GM23338 (cell line): ENCODE data around the gene SYNPO2. TPM values are rescaled to one million over a fixed set of nuclear protein-coding genes. Genes with fewer than 3 reads are reported as not detected.

Source experiments
- ATAC-seq: fragments of 200-7000 bp; cut with Tn5 transposase; 3 replicates; pipeline ENCODE4 v1.9.1; 2020
- DNase-seq: peaks from one replicate; pipeline ENCODE4 v3.0.0-alpha.2; 2015; ENCODE audit warnings: low spot score
- H2AFZ ChIP-seq: fragments of 200-600 bp; sonication (generic); 2 replicates; pipeline ENCODE4 v1.8.0; 2016; ENCODE audit warnings: antibody characterized with exemption, mild to moderate bottlenecking, moderate library complexity
- H3F3A ChIP-seq: fragments of 200-600 bp; sonication (generic); replicated peaks from 2 replicates; pipeline ENCODE4 v1.8.0; 2017; ENCODE audit warnings: antibody characterized with exemption, mixed run types, low read depth
- H3K27ac ChIP-seq: fragments of 200-600 bp; sonication (generic); 2 replicates; pipeline ENCODE4 v1.6.1; 2016; ENCODE audit warnings: low read depth
- H3K27me3 ChIP-seq: fragments of 200-600 bp; sonication (generic); 2 replicates; pipeline ENCODE4 v1.8.0; 2016; ENCODE audit warnings: mild to moderate bottlenecking, mixed run types, moderate library complexity; ENCODE audit not compliant: insufficient read depth
- H3K36me3 ChIP-seq: fragments of 200-600 bp; sonication (generic); 2 replicates; pipeline ENCODE4 v1.8.0; 2016; ENCODE audit warnings: mild to moderate bottlenecking; ENCODE audit not compliant: insufficient read depth
- H3K4me1 ChIP-seq: fragments of 200-600 bp; sonication (generic); 2 replicates; pipeline ENCODE4 v1.8.0; 2016; ENCODE audit warnings: mild to moderate bottlenecking, moderate library complexity; ENCODE audit not compliant: insufficient read depth
- H3K4me2 ChIP-seq: fragments of 200-600 bp; sonication (generic); 2 replicates; pipeline ENCODE4 v1.7.1; 2017; ENCODE audit warnings: mixed run types
- H3K4me3 ChIP-seq: fragments of 200-600 bp; sonication (generic); 2 replicates; pipeline ENCODE4 v1.6.1; 2016; ENCODE audit warnings: mixed run types
- H3K79me2 ChIP-seq: fragments of 200-600 bp; sonication (generic); replicated peaks from 2 replicates; pipeline ENCODE4 v1.8.0; 2017; ENCODE audit warnings: mild to moderate bottlenecking; ENCODE audit not compliant: insufficient read depth
- H3K9me2 ChIP-seq: fragments of 200-600 bp; sonication (generic); 2 replicates; pipeline ENCODE4 v1.8.0; 2017; ENCODE audit not compliant: insufficient read depth
- H4K20me1 ChIP-seq: fragments of 200-600 bp; sonication (generic); replicated peaks from 2 replicates; pipeline ENCODE4 v1.8.0; 2017; ENCODE audit warnings: mild to moderate bottlenecking; ENCODE audit not compliant: insufficient read depth
- H3K27ac Mint-ChIP-seq: 2 replicates; pipeline ENCODE4 v1.8.0; 2020; ENCODE audit warnings: inconsistent platforms, mild to moderate bottlenecking, moderate library complexity, mixed read lengths
- H3K27me3 Mint-ChIP-seq: 3 replicates; pipeline ENCODE4 v1.8.0; 2022; ENCODE audit warnings: low read depth, mild to moderate bottlenecking, moderate library complexity, mixed read lengths, inconsistent platforms; ENCODE audit not compliant: insufficient read depth, poor library complexity
- H3K36me3 Mint-ChIP-seq: 3 replicates; pipeline ENCODE4 v1.8.0; 2021; ENCODE audit warnings: low read depth, mild to moderate bottlenecking, inconsistent platforms, moderate library complexity, mixed read lengths
- H3K4me1 Mint-ChIP-seq: 3 replicates; pipeline ENCODE4 v1.8.0; 2020; ENCODE audit warnings: mild to moderate bottlenecking, inconsistent platforms, mixed read lengths
- H3K4me3 Mint-ChIP-seq: 3 replicates; pipeline ENCODE4 v1.8.0; 2021; ENCODE audit warnings: moderate library complexity, mild to moderate bottlenecking, inconsistent platforms, mixed read lengths
- H3K9me3 Mint-ChIP-seq: 3 replicates; pipeline ENCODE4 v1.8.0; 2020; ENCODE audit warnings: moderate library complexity, mild to moderate bottlenecking, inconsistent platforms, mixed read lengths
- CREB1 ChIP-seq: fragments of 250-450 bp; sonication (Bioruptor Pico); IDR thresholded peaks from 2 replicates; pipeline ENCODE4 v1.5.0; 2020; ENCODE audit warnings: low read depth, mild to moderate bottlenecking, moderate library complexity
- EZH2 ChIP-seq: fragments of 200-600 bp; sonication (generic); IDR thresholded peaks from one replicate; pipeline ENCODE4 v1.8.0; 2017; ENCODE audit warnings: antibody characterized with exemption, mild to moderate bottlenecking, low read depth; ENCODE audit not compliant: unreplicated experiment
- EZH2phosphoT487 ChIP-seq: fragments of 200-600 bp; sonication (generic); IDR thresholded peaks from one replicate; pipeline ENCODE4 v1.8.1; 2018; ENCODE audit warnings: antibody characterized with exemption; ENCODE audit not compliant: unreplicated experiment
- NANOG ChIP-seq: IDR thresholded peaks from 2 replicates; pipeline ENCODE4 v1.6.1; 2016; ENCODE audit warnings: antibody characterized with exemption, borderline replicate concordance
- POLR2AphosphoS5 ChIP-seq: IDR thresholded peaks from 2 replicates; pipeline ENCODE4 v1.6.1; 2016; ENCODE audit warnings: antibody characterized with exemption, low read depth
- STAT1 ChIP-seq: IDR thresholded peaks from one replicate; pipeline ENCODE4 v1.6.1; 2016; ENCODE audit warnings: antibody characterized with exemption; ENCODE audit not compliant: unreplicated experiment
- ZNF114 ChIP-seq: fragments of 250-450 bp; sonication (Bioruptor Pico); IDR thresholded peaks from 2 replicates; pipeline ENCODE4 v1.5.0; 2020; ENCODE audit warnings: mild to moderate bottlenecking, moderate library complexity
- ZNF331 ChIP-seq: fragments of 250-450 bp; sonication (Bioruptor Pico); IDR thresholded peaks from 2 replicates; pipeline ENCODE4 v1.5.0; 2020; ENCODE audit warnings: low read depth, mild to moderate bottlenecking, moderate library complexity
- polyA plus RNA-seq: library from polyadenylated mRNA; unstranded; fragments of >200 nt; fragmentation: Nextera tagmentation; extraction: Ambion mirVana; gene quantifications from 2 replicates; pipeline ENCODE4 v1.2.1, GENCODE V29; 2016
- total RNA-seq: library from RNA; depleted of rRNA; stranded (reverse); fragments of >200 nt; shearing (Covaris generic); gene quantifications from 2 replicates; pipeline ENCODE4 v1.2.3, GENCODE V29; 2014
- TF ChIP-seq, protein P1 (sequence below): IDR thresholded peaks from 2 replicates; pipeline ENCODE4 v1.6.1; 2016; ENCODE audit warnings: antibody characterized with exemption
- TF ChIP-seq, protein P2 (sequence below): fragments of 250-450 bp; sonication (Bioruptor Pico); IDR thresholded peaks from 2 replicates; pipeline ENCODE4 v1.5.0; 2020; ENCODE audit warnings: mild to moderate bottlenecking, moderate library complexity
- TF ChIP-seq, protein P3 (sequence below), 2 experiments: fragments of 200-600 bp in 1 of 2; sonication (generic) in 1 of 2; conservative IDR thresholded peaks; 2 replicates each; pipeline versions ENCODE4 v1.5.1 to v1.6.1; 2016 to 2017; ENCODE audit warnings: antibody characterized with exemption in 2 of 2, low read depth in 2 of 2, mild to moderate bottlenecking in 2 of 2, moderate library complexity in 1 of 2
- TF ChIP-seq, protein P4 (sequence below): IDR thresholded peaks from one replicate; pipeline ENCODE4 v1.6.1; 2018; ENCODE audit warnings: antibody characterized with exemption; ENCODE audit not compliant: unreplicated experiment

The SYNPO2 gene
- total and polyA plus RNA-seq, 2 experiments from 2014 or later = 2.1 to 3.4 TPM

DNA sequence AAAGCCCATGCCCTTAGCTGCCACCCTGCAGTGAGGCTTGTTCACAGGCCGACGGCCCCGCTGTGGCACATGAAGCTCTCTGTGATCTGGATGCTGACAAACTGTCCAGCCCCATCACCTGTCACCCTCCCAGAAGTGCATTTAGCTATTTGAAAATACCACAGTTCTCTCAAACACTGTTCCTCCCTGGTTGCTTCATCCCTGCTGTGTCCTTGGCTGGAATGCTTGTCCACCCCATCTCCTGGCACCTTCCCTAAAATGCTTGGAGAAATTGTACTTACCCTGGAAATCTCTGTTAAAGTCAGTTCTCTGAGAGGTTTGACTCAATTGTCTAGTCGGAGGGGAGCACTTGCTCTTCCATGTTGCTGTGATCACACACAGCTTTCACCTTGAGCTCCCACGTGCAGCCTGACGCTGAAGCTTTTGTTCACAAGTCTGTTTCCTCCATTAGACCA lies 10.1 kb downstream of the SYNPO2 start (continued):
- TF ChIP-seq, protein P1, sequence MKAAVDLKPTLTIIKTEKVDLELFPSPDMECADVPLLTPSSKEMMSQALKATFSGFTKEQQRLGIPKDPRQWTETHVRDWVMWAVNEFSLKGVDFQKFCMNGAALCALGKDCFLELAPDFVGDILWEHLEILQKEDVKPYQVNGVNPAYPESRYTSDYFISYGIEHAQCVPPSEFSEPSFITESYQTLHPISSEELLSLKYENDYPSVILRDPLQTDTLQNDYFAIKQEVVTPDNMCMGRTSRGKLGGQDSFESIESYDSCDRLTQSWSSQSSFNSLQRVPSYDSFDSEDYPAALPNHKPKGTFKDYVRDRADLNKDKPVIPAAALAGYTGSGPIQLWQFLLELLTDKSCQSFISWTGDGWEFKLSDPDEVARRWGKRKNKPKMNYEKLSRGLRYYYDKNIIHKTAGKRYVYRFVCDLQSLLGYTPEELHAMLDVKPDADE = no peak
- TF ChIP-seq STAT1 (no peak), EZH2 (no peak), CREB1 (CRISPR knock-in tag) (no peak), NANOG (no peak)

DNA sequence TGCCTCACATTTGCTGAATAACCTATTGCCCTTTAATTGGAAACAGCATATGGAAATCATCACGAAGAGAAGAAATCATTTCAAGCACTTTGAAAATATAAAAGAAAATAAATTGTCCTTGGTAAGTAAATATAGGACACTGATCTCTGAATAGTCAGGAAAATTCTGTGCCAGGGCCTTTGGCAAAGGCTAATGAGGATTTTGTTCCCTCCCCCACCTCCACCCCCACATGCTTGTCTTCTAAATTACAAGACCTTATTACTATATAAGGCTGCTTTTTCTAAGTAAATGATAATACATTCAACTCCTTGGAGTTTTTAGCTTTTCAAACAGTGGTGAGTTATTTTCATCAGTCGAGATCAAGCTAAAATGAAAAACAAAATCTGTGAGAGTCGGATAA lies 15.8 kb downstream of the SYNPO2 start:
- Histone ChIP-seq H3K9me2 (no peaks in the 10 kb centered on the region), H2AFZ (no peak overlapping the region), H3K27ac (no peak overlapping the region), H3K4me2 (no peak overlapping the region), H4K20me1 (no peaks in the 10 kb centered on the region), H3K4me1 (no peaks in the 10 kb centered on the region), H3K79me2 (no peaks in the 10 kb centered on the region), H3K27me3 (no peaks in the 10 kb centered on the region), H3K36me3 (no peaks in the 10 kb centered on the region), H3F3A (no peaks in the 10 kb centered on the region), H3K4me3 (no peak overlapping the region)
- Mint-ChIP-seq H3K4me1 (peaks cover 2% of the 10 kb centered on the region; the same call in 1 of the 3 replicates), H3K9me3 (no peaks in the 10 kb centered on the region), H3K27me3 (peaks cover 2% of the 10 kb centered on the region), H3K36me3 (no peaks in the 10 kb centered on the region), H3K27ac (no peak overlapping the region), H3K4me3 (no peak overlapping the region)
- DNase-seq (no peak), ATAC-seq (no peak)
- TF ChIP-seq, protein P2, sequence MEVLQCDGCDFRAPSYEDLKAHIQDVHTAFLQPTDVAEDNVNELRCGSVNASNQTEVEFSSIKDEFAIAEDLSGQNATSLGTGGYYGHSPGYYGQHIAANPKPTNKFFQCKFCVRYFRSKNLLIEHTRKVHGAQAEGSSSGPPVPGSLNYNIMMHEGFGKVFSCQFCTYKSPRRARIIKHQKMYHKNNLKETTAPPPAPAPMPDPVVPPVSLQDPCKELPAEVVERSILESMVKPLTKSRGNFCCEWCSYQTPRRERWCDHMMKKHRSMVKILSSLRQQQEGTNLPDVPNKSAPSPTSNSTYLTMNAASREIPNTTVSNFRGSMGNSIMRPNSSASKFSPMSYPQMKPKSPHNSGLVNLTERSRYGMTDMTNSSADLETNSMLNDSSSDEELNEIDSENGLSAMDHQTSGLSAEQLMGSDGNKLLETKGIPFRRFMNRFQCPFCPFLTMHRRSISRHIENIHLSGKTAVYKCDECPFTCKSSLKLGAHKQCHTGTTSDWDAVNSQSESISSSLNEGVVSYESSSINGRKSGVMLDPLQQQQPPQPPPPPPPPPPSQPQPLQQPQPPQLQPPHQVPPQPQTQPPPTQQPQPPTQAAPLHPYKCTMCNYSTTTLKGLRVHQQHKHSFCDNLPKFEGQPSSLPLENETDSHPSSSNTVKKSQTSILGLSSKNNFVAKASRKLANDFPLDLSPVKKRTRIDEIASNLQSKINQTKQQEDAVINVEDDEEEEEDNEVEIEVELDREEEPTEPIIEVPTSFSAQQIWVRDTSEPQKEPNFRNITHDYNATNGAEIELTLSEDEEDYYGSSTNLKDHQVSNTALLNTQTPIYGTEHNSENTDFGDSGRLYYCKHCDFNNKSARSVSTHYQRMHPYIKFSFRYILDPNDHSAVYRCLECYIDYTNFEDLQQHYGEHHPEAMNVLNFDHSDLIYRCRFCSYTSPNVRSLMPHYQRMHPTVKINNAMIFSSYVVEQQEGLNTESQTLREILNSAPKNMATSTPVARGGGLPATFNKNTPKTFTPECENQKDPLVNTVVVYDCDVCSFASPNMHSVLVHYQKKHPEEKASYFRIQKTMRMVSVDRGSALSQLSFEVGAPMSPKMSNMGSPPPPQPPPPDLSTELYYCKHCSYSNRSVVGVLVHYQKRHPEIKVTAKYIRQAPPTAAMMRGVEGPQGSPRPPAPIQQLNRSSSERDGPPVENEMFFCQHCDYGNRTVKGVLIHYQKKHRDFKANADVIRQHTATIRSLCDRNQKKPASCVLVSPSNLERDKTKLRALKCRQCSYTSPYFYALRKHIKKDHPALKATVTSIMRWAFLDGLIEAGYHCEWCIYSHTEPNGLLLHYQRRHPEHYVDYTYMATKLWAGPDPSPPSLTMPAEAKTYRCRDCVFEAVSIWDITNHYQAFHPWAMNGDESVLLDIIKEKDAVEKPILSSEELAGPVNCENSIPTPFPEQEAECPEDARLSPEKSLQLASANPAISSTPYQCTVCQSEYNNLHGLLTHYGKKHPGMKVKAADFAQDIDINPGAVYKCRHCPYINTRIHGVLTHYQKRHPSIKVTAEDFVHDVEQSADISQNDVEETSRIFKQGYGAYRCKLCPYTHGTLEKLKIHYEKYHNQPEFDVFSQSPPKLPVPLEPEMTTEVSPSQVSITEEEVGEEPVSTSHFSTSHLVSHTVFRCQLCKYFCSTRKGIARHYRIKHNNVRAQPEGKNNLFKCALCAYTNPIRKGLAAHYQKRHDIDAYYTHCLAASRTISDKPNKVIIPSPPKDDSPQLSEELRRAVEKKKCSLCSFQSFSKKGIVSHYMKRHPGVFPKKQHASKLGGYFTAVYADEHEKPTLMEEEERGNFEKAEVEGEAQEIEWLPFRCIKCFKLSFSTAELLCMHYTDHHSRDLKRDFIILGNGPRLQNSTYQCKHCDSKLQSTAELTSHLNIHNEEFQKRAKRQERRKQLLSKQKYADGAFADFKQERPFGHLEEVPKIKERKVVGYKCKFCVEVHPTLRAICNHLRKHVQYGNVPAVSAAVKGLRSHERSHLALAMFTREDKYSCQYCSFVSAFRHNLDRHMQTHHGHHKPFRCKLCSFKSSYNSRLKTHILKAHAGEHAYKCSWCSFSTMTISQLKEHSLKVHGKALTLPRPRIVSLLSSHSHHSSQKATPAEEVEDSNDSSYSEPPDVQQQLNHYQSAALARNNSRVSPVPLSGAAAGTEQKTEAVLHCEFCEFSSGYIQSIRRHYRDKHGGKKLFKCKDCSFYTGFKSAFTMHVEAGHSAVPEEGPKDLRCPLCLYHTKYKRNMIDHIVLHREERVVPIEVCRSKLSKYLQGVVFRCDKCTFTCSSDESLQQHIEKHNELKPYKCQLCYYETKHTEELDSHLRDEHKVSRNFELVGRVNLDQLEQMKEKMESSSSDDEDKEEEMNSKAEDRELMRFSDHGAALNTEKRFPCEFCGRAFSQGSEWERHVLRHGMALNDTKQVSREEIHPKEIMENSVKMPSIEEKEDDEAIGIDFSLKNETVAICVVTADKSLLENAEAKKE (CRISPR knock-in tag) = no peak
- no peak for TF ChIP-seq ZNF331 (CRISPR knock-in tag)
- TF ChIP-seq, protein P1 = no peak
- no peak for TF ChIP-seq EZH2
- no peak for TF ChIP-seq EZH2phosphoT487
- TF ChIP-seq STAT1 = no peak
- TF ChIP-seq POLR2AphosphoS5 = no peak
- no peak for TF ChIP-seq ZNF114 (CRISPR knock-in tag)
- TF ChIP-seq, protein P3, sequence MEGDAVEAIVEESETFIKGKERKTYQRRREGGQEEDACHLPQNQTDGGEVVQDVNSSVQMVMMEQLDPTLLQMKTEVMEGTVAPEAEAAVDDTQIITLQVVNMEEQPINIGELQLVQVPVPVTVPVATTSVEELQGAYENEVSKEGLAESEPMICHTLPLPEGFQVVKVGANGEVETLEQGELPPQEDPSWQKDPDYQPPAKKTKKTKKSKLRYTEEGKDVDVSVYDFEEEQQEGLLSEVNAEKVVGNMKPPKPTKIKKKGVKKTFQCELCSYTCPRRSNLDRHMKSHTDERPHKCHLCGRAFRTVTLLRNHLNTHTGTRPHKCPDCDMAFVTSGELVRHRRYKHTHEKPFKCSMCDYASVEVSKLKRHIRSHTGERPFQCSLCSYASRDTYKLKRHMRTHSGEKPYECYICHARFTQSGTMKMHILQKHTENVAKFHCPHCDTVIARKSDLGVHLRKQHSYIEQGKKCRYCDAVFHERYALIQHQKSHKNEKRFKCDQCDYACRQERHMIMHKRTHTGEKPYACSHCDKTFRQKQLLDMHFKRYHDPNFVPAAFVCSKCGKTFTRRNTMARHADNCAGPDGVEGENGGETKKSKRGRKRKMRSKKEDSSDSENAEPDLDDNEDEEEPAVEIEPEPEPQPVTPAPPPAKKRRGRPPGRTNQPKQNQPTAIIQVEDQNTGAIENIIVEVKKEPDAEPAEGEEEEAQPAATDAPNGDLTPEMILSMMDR (conservative IDR thresholded peaks at IDR 0.05; ENCODE audit: low read depth in 2 of 2) = no peak
- TF ChIP-seq, protein P4, sequence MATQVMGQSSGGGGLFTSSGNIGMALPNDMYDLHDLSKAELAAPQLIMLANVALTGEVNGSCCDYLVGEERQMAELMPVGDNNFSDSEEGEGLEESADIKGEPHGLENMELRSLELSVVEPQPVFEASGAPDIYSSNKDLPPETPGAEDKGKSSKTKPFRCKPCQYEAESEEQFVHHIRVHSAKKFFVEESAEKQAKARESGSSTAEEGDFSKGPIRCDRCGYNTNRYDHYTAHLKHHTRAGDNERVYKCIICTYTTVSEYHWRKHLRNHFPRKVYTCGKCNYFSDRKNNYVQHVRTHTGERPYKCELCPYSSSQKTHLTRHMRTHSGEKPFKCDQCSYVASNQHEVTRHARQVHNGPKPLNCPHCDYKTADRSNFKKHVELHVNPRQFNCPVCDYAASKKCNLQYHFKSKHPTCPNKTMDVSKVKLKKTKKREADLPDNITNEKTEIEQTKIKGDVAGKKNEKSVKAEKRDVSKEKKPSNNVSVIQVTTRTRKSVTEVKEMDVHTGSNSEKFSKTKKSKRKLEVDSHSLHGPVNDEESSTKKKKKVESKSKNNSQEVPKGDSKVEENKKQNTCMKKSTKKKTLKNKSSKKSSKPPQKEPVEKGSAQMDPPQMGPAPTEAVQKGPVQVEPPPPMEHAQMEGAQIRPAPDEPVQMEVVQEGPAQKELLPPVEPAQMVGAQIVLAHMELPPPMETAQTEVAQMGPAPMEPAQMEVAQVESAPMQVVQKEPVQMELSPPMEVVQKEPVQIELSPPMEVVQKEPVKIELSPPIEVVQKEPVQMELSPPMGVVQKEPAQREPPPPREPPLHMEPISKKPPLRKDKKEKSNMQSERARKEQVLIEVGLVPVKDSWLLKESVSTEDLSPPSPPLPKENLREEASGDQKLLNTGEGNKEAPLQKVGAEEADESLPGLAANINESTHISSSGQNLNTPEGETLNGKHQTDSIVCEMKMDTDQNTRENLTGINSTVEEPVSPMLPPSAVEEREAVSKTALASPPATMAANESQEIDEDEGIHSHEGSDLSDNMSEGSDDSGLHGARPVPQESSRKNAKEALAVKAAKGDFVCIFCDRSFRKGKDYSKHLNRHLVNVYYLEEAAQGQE = no peak
